ENCODE results near the gene KISS1R. TPM values are rescaled to one million over a fixed set of nuclear protein-coding genes. Genes with fewer than 3 reads are reported as not detected.
A peak's percentile ranks its signal among the peaks of the same experiment; 100 is the strongest.

Gene KISS1R
- total and polyA plus RNA-seq, 2 experiments from 2014 or later: 1.3 to 2.1 TPM

DNA sequence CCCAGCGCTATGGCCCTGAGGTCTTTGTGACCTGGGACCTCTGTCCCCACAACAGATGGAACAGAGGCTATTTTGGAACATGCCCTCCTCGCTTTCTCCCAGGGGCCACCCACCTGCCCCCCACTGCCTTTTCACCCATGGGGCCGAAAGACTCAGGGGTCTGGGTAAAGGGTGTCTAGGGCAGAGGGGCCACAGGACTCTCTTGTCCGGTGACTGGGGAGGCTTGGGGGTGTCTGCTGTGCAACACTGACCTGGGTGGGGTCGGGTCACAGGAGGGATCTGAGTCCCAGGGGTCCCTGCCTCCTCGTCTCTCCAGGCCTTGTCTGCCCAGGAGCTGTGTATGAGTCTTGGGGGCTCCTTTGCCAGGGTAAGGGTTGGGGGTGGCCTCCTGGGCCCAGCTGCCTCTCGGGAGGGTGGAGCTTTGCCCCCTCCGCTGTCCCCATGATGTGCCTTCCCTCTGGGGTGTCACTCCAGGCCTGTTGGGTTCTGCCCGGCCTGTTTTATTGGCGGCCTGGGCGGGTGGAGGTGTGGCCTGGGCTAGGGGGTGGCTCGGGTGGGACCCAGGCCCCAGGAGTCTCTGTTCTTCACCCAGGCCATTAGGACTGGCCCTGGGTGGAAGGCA is 10.8 kb downstream of the KISS1R start:
- Histone ChIP-seq H3K9me3 (ENCODE audit: low read depth) (no peaks in the 10 kb centered on the region), H2AFZ (no peak overlapping the region), H3K36me3 (replicated peaks; ENCODE audit: insufficient read depth, low read depth) (no peaks in the 10 kb centered on the region), H3K79me2 (peaks cover 83% of the 10 kb centered on the region), H3K4me3 (peak overlapping the region; percentile 70), H3K27me3 (no peaks in the 10 kb centered on the region), H3K27ac (peak overlapping the region; percentile 96), H4K20me1 (ENCODE audit: insufficient read depth, poor library complexity, severe bottlenecking) (peaks cover 44% of the 10 kb centered on the region), H3K4me1 (ENCODE audit: insufficient read depth) (peaks cover 21% of the 10 kb centered on the region), H3K4me2 (peak overlapping the region; percentile 98), H3K9me2 (replicated peaks; ENCODE audit: insufficient read depth) (no peaks in the 10 kb centered on the region)
- TF ChIP-seq, protein P1, sequence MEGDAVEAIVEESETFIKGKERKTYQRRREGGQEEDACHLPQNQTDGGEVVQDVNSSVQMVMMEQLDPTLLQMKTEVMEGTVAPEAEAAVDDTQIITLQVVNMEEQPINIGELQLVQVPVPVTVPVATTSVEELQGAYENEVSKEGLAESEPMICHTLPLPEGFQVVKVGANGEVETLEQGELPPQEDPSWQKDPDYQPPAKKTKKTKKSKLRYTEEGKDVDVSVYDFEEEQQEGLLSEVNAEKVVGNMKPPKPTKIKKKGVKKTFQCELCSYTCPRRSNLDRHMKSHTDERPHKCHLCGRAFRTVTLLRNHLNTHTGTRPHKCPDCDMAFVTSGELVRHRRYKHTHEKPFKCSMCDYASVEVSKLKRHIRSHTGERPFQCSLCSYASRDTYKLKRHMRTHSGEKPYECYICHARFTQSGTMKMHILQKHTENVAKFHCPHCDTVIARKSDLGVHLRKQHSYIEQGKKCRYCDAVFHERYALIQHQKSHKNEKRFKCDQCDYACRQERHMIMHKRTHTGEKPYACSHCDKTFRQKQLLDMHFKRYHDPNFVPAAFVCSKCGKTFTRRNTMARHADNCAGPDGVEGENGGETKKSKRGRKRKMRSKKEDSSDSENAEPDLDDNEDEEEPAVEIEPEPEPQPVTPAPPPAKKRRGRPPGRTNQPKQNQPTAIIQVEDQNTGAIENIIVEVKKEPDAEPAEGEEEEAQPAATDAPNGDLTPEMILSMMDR (IDR thresholded peaks at IDR 0.05; ENCODE audit: poor library complexity): no peak
- TF ChIP-seq EZH2phosphoT487 (IDR thresholded peaks at IDR 0.05; ENCODE audit: low read depth, severe bottlenecking, unreplicated experiment): no peak
- DNase-seq (ENCODE audit: low spot score): peak; percentile 77
- 35% methylated on average over 7 of the region's 12 CpGs for WGBS (ENCODE audit: low lambda C conversion rate, missing lambda C conversion rate)

DNA sequence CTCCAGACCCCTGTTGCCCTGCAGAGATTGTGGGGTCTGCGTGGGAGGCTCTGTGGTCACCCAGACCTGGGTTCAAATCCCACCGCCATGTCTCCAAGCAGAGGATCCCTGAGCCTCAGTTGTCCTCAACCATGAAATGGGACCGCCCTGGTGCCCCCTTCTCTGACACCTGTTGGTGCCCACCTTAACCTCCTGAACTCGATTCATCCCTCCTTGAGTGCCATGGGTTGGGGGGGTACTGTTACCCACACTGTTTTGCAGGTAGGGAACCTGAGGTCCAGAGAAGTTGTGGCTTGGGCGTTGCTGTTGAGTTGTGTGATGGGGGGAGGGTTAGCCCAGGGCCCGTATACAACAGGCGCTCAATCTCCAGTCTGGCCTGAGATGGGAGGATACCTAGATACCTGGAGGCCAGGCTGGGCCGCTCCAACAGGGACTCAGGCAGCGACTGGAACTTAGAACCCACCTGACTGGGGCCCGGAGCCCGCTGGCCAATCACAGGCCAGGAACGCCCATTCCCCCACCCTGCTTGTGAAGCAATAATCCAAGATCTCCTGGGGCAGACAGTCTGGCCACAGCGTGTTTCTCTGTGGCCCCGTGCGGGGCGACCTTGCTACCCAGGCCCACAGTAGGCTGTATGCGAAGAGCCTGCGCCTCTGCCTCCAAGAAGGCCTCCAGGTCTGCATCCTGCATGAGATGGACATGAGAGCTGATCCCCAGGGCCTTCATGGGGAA is 11.5 kb downstream of the KISS1R start:
- Histone ChIP-seq H2AFZ (no peak overlapping the region), H3K4me2 (peak overlapping the region; percentile 98), H3K27ac (peak overlapping the region; percentile 96)

DNA sequence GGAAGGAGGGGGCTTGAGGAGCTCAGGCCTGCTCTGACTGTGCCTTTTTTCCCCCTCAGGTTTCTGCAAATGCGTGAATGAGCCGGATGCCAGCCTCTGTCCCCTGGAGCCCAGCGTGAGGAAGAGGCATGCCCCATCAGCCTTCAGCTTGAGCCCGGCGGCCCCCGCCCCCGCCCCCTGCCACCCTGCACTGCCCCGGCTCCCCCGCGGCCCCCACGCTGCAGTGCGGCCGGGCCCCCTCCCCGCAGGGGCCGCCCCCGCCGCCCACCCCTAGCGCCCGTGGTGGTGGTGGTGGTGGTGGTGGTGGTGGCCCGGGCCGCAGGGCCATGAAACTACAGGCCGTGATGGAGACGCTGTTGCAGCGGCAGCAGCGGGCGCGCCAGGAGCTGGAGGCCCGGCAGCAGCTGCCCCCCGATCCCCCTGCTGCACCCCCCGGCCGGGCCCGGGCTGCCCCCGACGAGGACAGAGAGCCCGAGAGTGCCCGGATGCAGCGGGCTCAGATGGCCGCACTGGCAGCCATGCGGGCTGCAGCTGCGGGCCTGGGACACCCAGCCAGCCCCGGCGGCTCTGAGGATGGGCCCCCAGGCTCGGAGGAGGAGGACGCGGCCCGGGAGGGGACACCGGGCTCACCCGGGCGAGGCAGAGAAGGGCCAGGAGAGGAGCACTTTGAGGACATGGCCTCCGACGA is 12.2 kb downstream of the KISS1R start:
- H3K27me3 ChIP-seq: no peaks in the 10 kb centered on the region
- no peaks in the 10 kb centered on the region for H3K9me3 ChIP-seq (ENCODE audit: low read depth)
- WGBS (ENCODE audit: low lambda C conversion rate, missing lambda C conversion rate): 100% methylated on average over 1 of the region's 51 CpGs
- DNase-seq (ENCODE audit: low spot score): no peak
- peaks cover 91% of the 10 kb centered on the region for H3K79me2 ChIP-seq
- H2AFZ ChIP-seq: no peak overlapping the region
- TF ChIP-seq EZH2phosphoT487 (IDR thresholded peaks at IDR 0.05; ENCODE audit: low read depth, severe bottlenecking, unreplicated experiment) (no peak), EZH2 (IDR thresholded peaks at IDR 0.05; ENCODE audit: borderline replicate concordance) (no peak)
- TF ChIP-seq, protein P1 (IDR thresholded peaks at IDR 0.05; ENCODE audit: poor library complexity): no peak
- H3K27ac ChIP-seq: no peak overlapping the region
- no peaks in the 10 kb centered on the region for H3K9me2 ChIP-seq (replicated peaks; ENCODE audit: insufficient read depth)
- no peak overlapping the region for H3K4me3 ChIP-seq
- no peaks in the 10 kb centered on the region for H3K36me3 ChIP-seq (replicated peaks; ENCODE audit: insufficient read depth, low read depth)
- H3K4me2 ChIP-seq: peak overlapping the region; percentile 98
- H4K20me1 ChIP-seq (ENCODE audit: insufficient read depth, poor library complexity, severe bottlenecking): peaks cover 59% of the 10 kb centered on the region
- H3K4me1 ChIP-seq (ENCODE audit: insufficient read depth): peaks cover 31% of the 10 kb centered on the region

More for the DNA sequence above, 11.5 kb downstream of the KISS1R start:
- 81% methylated on average over 18 of the region's 18 CpGs for WGBS (ENCODE audit: low lambda C conversion rate, missing lambda C conversion rate)
- DNase-seq (ENCODE audit: low spot score): peak; percentile 86
- Histone ChIP-seq H3K27me3 (no peaks in the 10 kb centered on the region), H3K9me2 (replicated peaks; ENCODE audit: insufficient read depth) (no peaks in the 10 kb centered on the region), H3K9me3 (ENCODE audit: low read depth) (no peaks in the 10 kb centered on the region), H4K20me1 (ENCODE audit: insufficient read depth, poor library complexity, severe bottlenecking) (peaks cover 52% of the 10 kb centered on the region), H3K4me1 (ENCODE audit: insufficient read depth) (peaks cover 26% of the 10 kb centered on the region), H3K79me2 (peaks cover 91% of the 10 kb centered on the region), H3K36me3 (replicated peaks; ENCODE audit: insufficient read depth, low read depth) (no peaks in the 10 kb centered on the region), H3K4me3 (peak overlapping the region; percentile 70)
- TF ChIP-seq EZH2phosphoT487 (IDR thresholded peaks at IDR 0.05; ENCODE audit: low read depth, severe bottlenecking, unreplicated experiment): no peak
- no peak for TF ChIP-seq EZH2 (IDR thresholded peaks at IDR 0.05; ENCODE audit: borderline replicate concordance)
- TF ChIP-seq, protein P1 (IDR thresholded peaks at IDR 0.05; ENCODE audit: poor library complexity): no peak

All from hepatocyte (in vitro differentiated cells).